ENCODE results near the gene FUBP3. TPM values are rescaled to one million over a fixed set of nuclear protein-coding genes. Genes with fewer than 3 reads are reported as not detected.
"Not testable (repeated sequence)": the region's sequence is repeated elsewhere in the genome, so short reads cannot be mapped to it uniquely, and the experiment has no call there.

Gene FUBP3
- polyA plus RNA-seq, 1 experiment = 38.8 TPM

DNA sequence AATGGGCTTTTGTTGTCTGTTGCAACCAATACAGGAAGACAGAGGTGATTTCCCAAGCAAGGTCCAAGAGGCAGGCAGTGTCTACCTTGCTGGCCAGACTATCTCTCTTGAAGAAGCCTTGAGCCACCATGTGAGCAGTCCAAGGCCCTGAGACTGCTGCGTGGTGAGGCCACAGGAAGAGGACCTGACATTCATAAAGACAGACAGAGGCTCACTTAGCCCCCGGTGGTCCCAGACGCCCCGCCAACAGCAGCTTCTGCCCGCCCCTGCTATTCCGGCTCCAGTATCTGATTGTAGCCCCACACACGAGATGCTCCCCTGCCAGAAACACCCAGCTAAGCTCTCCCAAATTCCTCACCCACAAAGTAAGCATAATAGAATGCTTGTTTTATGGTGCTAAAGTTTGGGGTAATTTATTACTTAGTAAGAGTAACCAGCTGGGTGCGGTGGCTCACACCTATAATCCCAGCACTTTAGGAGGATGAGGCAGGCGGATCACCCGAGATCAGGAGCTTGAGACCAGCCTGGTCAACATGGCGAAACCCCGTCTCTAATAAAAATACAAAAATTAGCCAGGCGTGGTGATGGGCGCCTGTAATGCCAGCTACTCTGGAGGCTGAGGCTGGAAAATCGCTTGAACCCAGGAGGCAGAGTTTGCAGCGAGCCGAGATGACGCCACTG is 22.8 kb upstream of the FUBP3 start:
- no peak for DNase-seq (ENCODE audit: low read depth)
- TF ChIP-seq, protein P1, sequence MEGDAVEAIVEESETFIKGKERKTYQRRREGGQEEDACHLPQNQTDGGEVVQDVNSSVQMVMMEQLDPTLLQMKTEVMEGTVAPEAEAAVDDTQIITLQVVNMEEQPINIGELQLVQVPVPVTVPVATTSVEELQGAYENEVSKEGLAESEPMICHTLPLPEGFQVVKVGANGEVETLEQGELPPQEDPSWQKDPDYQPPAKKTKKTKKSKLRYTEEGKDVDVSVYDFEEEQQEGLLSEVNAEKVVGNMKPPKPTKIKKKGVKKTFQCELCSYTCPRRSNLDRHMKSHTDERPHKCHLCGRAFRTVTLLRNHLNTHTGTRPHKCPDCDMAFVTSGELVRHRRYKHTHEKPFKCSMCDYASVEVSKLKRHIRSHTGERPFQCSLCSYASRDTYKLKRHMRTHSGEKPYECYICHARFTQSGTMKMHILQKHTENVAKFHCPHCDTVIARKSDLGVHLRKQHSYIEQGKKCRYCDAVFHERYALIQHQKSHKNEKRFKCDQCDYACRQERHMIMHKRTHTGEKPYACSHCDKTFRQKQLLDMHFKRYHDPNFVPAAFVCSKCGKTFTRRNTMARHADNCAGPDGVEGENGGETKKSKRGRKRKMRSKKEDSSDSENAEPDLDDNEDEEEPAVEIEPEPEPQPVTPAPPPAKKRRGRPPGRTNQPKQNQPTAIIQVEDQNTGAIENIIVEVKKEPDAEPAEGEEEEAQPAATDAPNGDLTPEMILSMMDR (IDR thresholded peaks at IDR 0.05; ENCODE audit: insufficient read depth, low read depth, low read length) = no peak
- ChIA-PET POLR2A (no interaction called here), CTCF (interaction anchor here (0.6 kb wide), 1 partner anchor 113 kb away, joined by 3 read pairs; no protein-coding TSS in a partner anchor)
- Histone ChIP-seq H3K27me3 (ENCODE audit: control insufficient read depth, insufficient read depth, low read length) (peaks cover 7% of the 10 kb centered on the region), H3K36me3 (ENCODE audit: control insufficient read depth, insufficient read depth, low read length) (no peaks in the 10 kb centered on the region), H3K4me3 (ENCODE audit: low read depth, low read length) (no peak overlapping the region)

DNA sequence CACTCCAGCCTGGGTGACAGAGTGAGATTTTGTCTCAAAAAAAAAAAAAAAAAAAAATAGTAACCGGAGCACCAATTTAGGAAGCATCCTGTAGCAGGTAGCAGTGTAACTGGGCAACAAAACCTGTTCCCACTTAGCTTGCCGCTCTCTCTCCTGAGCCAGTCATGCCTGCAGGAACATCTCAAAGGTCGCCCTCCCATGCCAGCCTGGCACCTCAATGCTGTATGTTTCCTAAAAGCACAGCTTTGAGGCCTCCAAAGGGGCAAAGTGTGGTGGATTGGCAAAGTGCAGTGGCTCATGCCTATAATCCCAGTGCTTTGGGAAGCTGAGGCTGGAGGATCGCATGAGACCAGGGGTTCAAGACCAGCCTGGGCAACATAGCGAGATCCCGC is 22.3 kb upstream of the FUBP3 start:
- DNase-seq (ENCODE audit: low read depth) = no peak
- TF ChIP-seq, protein P1 (IDR thresholded peaks at IDR 0.05; ENCODE audit: insufficient read depth, low read depth, low read length) = no peak
- ChIA-PET CTCF (interaction anchor here (0.6 to 1.7 kb wide), 2 partner anchors 13 to 113 kb away, joined by 3 to 5 read pairs; no protein-coding TSS in a partner anchor), POLR2A (no interaction called here)
- H3K36me3 ChIP-seq (ENCODE audit: control insufficient read depth, insufficient read depth, low read length) = no peaks in the 10 kb centered on the region
- peaks cover 7% of the 10 kb centered on the region for H3K27me3 ChIP-seq (ENCODE audit: control insufficient read depth, insufficient read depth, low read length)
- H3K4me3 ChIP-seq (ENCODE audit: low read depth, low read length) = no peak overlapping the region

DNA sequence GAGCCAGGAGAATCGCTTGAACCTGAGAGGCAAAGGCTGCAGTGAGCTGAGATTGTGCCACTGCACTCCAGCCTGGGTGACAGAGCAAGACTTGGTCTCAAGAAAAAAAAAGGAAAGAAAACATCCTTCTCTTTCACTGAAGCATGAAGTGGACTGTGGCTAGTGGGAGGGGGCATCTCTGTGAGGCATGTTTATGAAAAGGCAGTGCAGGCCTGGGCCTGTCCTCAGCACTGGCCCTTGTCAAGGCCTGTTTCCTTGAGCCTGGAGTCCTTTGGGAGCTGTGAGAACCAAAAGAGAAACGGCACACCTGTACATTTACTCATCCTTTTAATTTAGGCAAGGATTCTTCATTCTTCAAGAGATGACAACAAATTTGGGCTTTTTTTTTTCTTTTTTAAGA is 18.3 kb upstream of the FUBP3 start:
- POLR2A ChIA-PET = no interaction called here

DNA sequence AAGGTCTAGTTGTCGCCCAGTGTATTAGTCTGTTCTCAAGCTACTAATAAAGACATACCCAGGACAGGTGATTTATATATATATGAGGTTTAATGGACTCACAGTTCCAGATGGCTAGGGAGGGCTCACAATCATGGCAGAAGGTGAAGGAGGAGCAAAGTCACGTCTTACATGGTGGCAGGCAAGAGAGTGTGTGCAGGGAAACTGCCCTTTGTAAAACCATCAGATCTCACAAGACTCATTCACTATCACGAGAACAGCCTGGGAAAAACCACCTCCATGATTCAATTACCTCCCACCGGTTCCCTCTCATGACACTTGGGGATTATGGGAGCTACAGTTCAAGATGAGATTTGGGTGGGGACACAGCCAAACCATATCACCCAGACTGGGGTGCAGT is 16.9 kb upstream of the FUBP3 start:
- CTCF ChIA-PET; DNase-seq (ENCODE audit: low read depth); H3K27me3 ChIP-seq (ENCODE audit: control insufficient read depth, insufficient read depth, low read length); POLR2A ChIA-PET; H3K4me3 ChIP-seq (ENCODE audit: low read depth, low read length); H3K36me3 ChIP-seq (ENCODE audit: control insufficient read depth, insufficient read depth, low read length): not testable (repeated sequence)

More for the DNA sequence above, 18.3 kb upstream of the FUBP3 start:
- TF ChIP-seq, protein P1 (IDR thresholded peaks at IDR 0.05; ENCODE audit: insufficient read depth, low read depth, low read length) = no peak
- CTCF ChIA-PET = no interaction called here
- Histone ChIP-seq H3K36me3 (ENCODE audit: control insufficient read depth, insufficient read depth, low read length) (no peaks in the 10 kb centered on the region), H3K4me3 (ENCODE audit: low read depth, low read length) (no peak overlapping the region), H3K27me3 (ENCODE audit: control insufficient read depth, insufficient read depth, low read length) (peaks cover 6% of the 10 kb centered on the region)
- DNase-seq (ENCODE audit: low read depth) = no peak

DNA sequence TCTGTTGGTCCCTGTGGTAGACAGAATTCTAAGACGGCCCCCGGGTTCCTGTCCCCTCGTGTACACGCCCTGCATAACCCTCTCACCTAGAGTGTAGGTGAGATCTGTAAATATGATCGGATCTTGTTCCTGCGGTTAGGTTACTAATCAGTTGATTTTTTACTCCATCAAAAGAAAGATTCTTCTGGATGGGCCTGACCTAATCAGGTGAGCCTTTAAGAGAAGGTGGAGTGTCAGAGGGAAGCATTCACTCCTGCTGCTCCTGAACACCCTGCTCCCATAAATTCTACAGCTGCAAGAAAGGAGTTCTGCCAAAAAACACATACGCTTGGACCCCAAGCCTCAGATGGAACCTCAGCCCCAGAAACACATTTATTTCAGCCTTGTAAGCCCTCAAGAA is 15.6 kb upstream of the FUBP3 start:
- CTCF ChIA-PET = interaction anchor here (0.6 kb wide), 1 partner anchor 389 kb away, joined by 3 read pairs; no protein-coding TSS in a partner anchor
- POLR2A ChIA-PET = no interaction called here
- peaks cover 1% of the 10 kb centered on the region; the same call in 1 of the 2 replicates for H3K27me3 ChIP-seq (ENCODE audit: control insufficient read depth, insufficient read depth, low read length)

More for the DNA sequence above, 15.6 kb upstream of the FUBP3 start:
- Histone ChIP-seq H3K36me3 (ENCODE audit: control insufficient read depth, insufficient read depth, low read length) (no peaks in the 10 kb centered on the region), H3K4me3 (ENCODE audit: low read depth, low read length) (no peak overlapping the region)
- DNase-seq (ENCODE audit: low read depth) = no peak
- TF ChIP-seq, protein P1 (IDR thresholded peaks at IDR 0.05; ENCODE audit: insufficient read depth, low read depth, low read length) = no peak

Measured in BJ (cell line).